PC-3 (cell line): ENCODE results near the gene IQCN. TPM values are rescaled to one million over a fixed set of nuclear protein-coding genes. Genes with fewer than 3 reads are reported as not detected.
A peak's percentile ranks its signal among the peaks of the same experiment; 100 is the strongest.

Experiments
- ATAC-seq: fragments of 200-7000 bp; cut with Tn5 transposase; 2 replicates; pipeline ENCODE4 v1.9.1; 2020; ENCODE audit warnings: mild to moderate bottlenecking, moderate library complexity
- BruUV-seq: library from RNA; stranded (reverse); fragments of 400-500 nt; replicated peaks from 2 replicates; lab custom pipeline; 2021; lab: Mats Ljungman, UMichigan
- CTCF ChIA-PET: fragments of 300-600 bp; sonication (Branson Sonifier 250); formaldehyde crosslinking; loops from one replicate; lab custom pipeline; 2022; ENCODE audit warnings: antibody characterized with exemption; lab: Charles Lee
- POLR2A ChIA-PET: fragments of 300-600 bp; sonication (Branson Sonifier 250); formaldehyde crosslinking; loops from one replicate; lab custom pipeline; 2022; ENCODE audit warnings: antibody characterized with exemption; ENCODE audit not compliant: unreplicated experiment; lab: Charles Lee
- DNase-seq: peaks from one replicate; pipeline ENCODE4 v3.0.0-alpha.2; 2015
- H2AFZ ChIP-seq: fragments of 300-600 bp; sonication (generic); 2 replicates; pipeline ENCODE4 v1.6.0; 2016; ENCODE audit warnings: antibody characterized with exemption, low read length
- H3F3A ChIP-seq: fragments of 300-600 bp; sonication (generic); one replicate; pipeline ENCODE4 v1.6.0; 2017; ENCODE audit warnings: antibody characterized with exemption, low read length, control low read depth, mild to moderate bottlenecking; ENCODE audit not compliant: unreplicated experiment
- H3K27ac ChIP-seq: fragments of 300-600 bp; sonication (generic); 2 replicates; pipeline ENCODE4 v1.5.1; 2016; ENCODE audit warnings: mild to moderate bottlenecking, low read length
- H3K27me3 ChIP-seq: fragments of 300-600 bp; sonication (generic); 2 replicates; pipeline ENCODE4 v1.6.1; 2016; ENCODE audit warnings: low read length, mixed read lengths
- H3K36me3 ChIP-seq: fragments of 300-600 bp; sonication (generic); 2 replicates; pipeline ENCODE4 v1.6.1; 2016; ENCODE audit warnings: low read depth, mixed run types, low read length, mixed read lengths
- H3K4me1 ChIP-seq: fragments of 300-600 bp; sonication (generic); 2 replicates; pipeline ENCODE4 v1.5.1; 2016; ENCODE audit warnings: low read length; ENCODE audit not compliant: insufficient read depth
- H3K4me2 ChIP-seq: fragments of 300-600 bp; sonication (generic); 2 replicates; pipeline ENCODE4 v1.6.0; 2016; ENCODE audit warnings: low read length
- H3K4me3 ChIP-seq: fragments of 300-600 bp; sonication (generic); 2 replicates; pipeline ENCODE4 v1.5.1; 2016; ENCODE audit warnings: mild to moderate bottlenecking, low read length, mixed read lengths
- H3K79me2 ChIP-seq: fragments of 300-600 bp; sonication (generic); 2 replicates; pipeline ENCODE4 v1.6.1; 2017; ENCODE audit warnings: low read length, mixed read lengths
- H3K9ac ChIP-seq: fragments of 300-600 bp; sonication (generic); 2 replicates; pipeline ENCODE4 v1.6.0; 2016; ENCODE audit warnings: mild to moderate bottlenecking, low read length
- H3K9me2 ChIP-seq: fragments of 300-600 bp; sonication (generic); replicated peaks from 2 replicates; pipeline ENCODE4 v1.6.1; 2016; ENCODE audit warnings: mixed run types, low read length, mixed read lengths
- H3K9me3 ChIP-seq: fragments of 300-600 bp; sonication (generic); 2 replicates; pipeline ENCODE4 v1.6.1; 2016; ENCODE audit warnings: low read length, mixed read lengths
- H4K20me1 ChIP-seq: fragments of 300-600 bp; sonication (generic); 2 replicates; pipeline ENCODE4 v1.6.1; 2016; ENCODE audit warnings: low read length, mixed read lengths
- CTCF ChIP-seq: fragments of 300-600 bp; sonication (generic); conservative IDR thresholded peaks from 2 replicates; pipeline ENCODE4 v1.5.1; 2017; ENCODE audit warnings: antibody characterized with exemption, low read depth, mild to moderate bottlenecking, low read length
- EZH2 ChIP-seq: fragments of 300-600 bp; sonication (generic); IDR thresholded peaks from one replicate; pipeline ENCODE4 v1.6.1; 2017; ENCODE audit warnings: antibody characterized with exemption, mild to moderate bottlenecking, low read length; ENCODE audit not compliant: unreplicated experiment
- EZH2phosphoT487 ChIP-seq: fragments of 300-600 bp; sonication (generic); IDR thresholded peaks from 2 replicates; pipeline ENCODE4 v1.6.1; 2018; ENCODE audit warnings: mild to moderate bottlenecking, antibody characterized with exemption, low read length, borderline replicate concordance
- intact Hi-C: fragments of 100-400 bp; cut with micrococcal nuclease; formaldehyde crosslinking; loops from 2 replicates; pipeline ENCODE4 v1.9.0; 2023
- total RNA-seq: library from RNA; depleted of rRNA; stranded (reverse); fragments of >200 nt; gene quantifications from 2 replicates; pipeline ENCODE4 v1.2.3, GENCODE V29; 2014

IQCN gene
- total RNA-seq, 1 experiment from 2014 or later = 0.33 TPM

DNA sequence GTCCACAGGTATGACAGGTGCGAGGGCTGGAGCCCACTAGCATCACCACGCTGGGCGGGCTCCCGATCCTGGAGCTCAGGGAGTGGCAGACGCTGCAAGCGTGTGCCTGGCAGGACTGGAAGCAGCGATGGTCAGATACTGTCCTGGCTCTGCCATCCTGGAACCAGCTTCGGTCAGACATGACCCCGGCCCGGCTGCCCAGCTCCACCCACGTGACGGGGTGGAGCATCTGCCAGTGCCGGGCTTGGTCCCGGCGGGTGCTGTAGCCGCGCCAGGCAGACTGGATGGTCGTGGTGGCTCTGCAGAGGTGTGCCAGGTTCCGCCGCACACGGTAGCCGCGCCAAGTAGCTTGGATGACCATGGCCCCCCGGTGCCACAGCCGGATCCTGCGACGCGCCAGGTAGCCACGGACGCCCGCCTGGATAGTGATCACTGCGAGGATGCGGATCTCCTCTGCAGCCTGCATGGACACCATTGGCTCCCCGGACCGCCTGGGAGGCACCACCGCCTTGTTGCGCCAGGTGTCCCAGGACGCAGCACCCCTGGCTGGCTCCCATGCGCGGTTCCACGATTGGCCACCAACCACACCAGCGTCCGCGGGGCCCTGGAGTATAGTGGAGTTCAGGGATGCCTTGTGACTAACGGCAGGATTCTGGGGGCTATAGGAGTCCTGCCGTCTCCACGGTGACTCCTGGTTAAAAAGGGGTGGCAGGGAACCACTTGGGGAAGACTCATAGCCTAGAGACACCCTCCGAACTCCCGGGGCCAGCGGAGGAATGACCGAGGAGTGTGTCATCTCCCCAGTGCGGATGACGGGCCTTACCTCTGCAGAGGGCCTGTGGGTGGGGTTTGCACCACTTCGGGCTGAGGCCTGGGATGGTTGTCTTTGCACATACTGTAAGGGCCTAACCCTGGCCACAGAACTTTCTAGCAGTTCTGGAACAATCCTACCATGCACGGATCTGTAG lies 16.5 kb downstream of the IQCN start:
- TF ChIP-seq EZH2 (no peak), EZH2phosphoT487 (no peak), CTCF (no peak)
- ChIA-PET CTCF (interaction anchor here (1.4 kb wide), 1 partner anchor 22 kb away, joined by 8 read pairs; no protein-coding TSS in a partner anchor), POLR2A (no interaction called here)
- Histone ChIP-seq H3K4me2 (no peak overlapping the region), H4K20me1 (no peaks in the 10 kb centered on the region), H3K4me3 (no peak overlapping the region), H3K4me1 (peaks cover 12% of the 10 kb centered on the region), H3F3A (no peaks in the 10 kb centered on the region), H3K9me3 (no peaks in the 10 kb centered on the region), H3K9ac (no peak overlapping the region), H3K27ac (no peak overlapping the region), H3K36me3 (no peaks in the 10 kb centered on the region), H2AFZ (no peak overlapping the region), H3K27me3 (no peaks in the 10 kb centered on the region), H3K79me2 (no peaks in the 10 kb centered on the region), H3K9me2 (no peaks in the 10 kb centered on the region)
- DNase-seq = no peak
- BruUV-seq = no TSS peak
- no peak; the same call in 1 of the 2 replicates for ATAC-seq
- intact Hi-C loops = no loop called here

GRCh38 chr19:18254546-18255503 lies 19.4 kb downstream of the IQCN start:
- Histone ChIP-seq H2AFZ (0 out of 2 replicates have a peak overlapping the region, but pooled peaks have one; percentile 36), H4K20me1 (no peaks in the 10 kb centered on the region), H3F3A (no peaks in the 10 kb centered on the region), H3K4me3 (no peak overlapping the region), H3K27me3 (no peaks in the 10 kb centered on the region), H3K9me2 (no peaks in the 10 kb centered on the region), H3K36me3 (no peaks in the 10 kb centered on the region), H3K27ac (no peak overlapping the region), H3K9ac (no peak overlapping the region), H3K9me3 (no peaks in the 10 kb centered on the region), H3K4me1 (peaks cover 12% of the 10 kb centered on the region), H3K79me2 (no peaks in the 10 kb centered on the region), H3K4me2 (peak overlapping the region; percentile 43)
- intact Hi-C loops = no loop called here
- ATAC-seq (peak; percentile 20; the same call in 1 of the 2 replicates), DNase-seq (peak; percentile 31)
- TF ChIP-seq CTCF = peak; percentile 58
- no peak for TF ChIP-seq EZH2phosphoT487
- no peak for TF ChIP-seq EZH2
- POLR2A ChIA-PET = no interaction called here
- BruUV-seq = no TSS peak
- CTCF ChIA-PET = interaction anchor here (0.5 to 1.4 kb wide), 2 partner anchors 14 to 46 kb away, joined by 9 to 15 read pairs; no protein-coding TSS in a partner anchor
